Body of pancreas (tissue), 4 donors: Measurements from ENCODE around the gene CCNG1.

Source experiments
- POLR2A ChIP-seq, 3 donors: fragments of 450-650 bp; IDR thresholded peaks; one replicate each; pipeline ENCODE4 v1.6.1; 2016; ENCODE audit warnings: antibody characterized with exemption in 3 of 3, mild to moderate bottlenecking in 2 of 3
- TF ChIP-seq, protein P1 (sequence below), 7 experiments: fragments of 450-650 bp in 4 of 7; fragments of 200-600 bp in 3 of 7; sonication (generic) in 3 of 7; IDR thresholded peaks; one replicate each; pipeline ENCODE4 v1.5.1; 2016 to 2019; ENCODE audit warnings: antibody characterized with exemption in 7 of 7

DNA sequence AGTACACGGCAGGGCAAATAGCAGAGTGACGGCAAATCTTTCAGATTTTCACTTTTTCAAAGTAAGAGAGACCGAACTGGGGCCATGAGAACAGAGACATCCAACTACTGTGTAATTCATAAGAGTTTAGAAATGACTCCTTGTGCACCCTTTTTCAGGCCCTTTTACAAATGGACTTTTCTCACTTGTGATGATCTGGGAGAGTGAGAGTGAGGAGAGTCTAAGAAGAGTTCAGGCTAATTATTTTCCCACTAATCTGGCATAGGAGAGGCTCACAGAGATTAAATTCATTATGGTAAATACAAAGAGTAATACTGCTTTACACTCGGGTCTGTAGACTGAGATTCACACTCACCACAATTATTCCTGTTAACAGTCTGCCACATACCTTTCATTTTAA lies 880 bp upstream of the CCNG1 start:
- TF ChIP-seq, protein P1, sequence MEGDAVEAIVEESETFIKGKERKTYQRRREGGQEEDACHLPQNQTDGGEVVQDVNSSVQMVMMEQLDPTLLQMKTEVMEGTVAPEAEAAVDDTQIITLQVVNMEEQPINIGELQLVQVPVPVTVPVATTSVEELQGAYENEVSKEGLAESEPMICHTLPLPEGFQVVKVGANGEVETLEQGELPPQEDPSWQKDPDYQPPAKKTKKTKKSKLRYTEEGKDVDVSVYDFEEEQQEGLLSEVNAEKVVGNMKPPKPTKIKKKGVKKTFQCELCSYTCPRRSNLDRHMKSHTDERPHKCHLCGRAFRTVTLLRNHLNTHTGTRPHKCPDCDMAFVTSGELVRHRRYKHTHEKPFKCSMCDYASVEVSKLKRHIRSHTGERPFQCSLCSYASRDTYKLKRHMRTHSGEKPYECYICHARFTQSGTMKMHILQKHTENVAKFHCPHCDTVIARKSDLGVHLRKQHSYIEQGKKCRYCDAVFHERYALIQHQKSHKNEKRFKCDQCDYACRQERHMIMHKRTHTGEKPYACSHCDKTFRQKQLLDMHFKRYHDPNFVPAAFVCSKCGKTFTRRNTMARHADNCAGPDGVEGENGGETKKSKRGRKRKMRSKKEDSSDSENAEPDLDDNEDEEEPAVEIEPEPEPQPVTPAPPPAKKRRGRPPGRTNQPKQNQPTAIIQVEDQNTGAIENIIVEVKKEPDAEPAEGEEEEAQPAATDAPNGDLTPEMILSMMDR (IDR thresholded peaks at IDR 0.05) = no peak
- no peak for TF ChIP-seq POLR2A (IDR thresholded peaks at IDR 0.05)
